ENCODE measurements around the gene ABLIM3.

Gene ABLIM3

GRCh38 chr5:149238540-149238939 lies 97.2 kb downstream of the ABLIM3 start:
- TF ChIP-seq TOX (CRISPR knock-in tag; IDR thresholded peaks at IDR 0.05; ENCODE audit: borderline replicate concordance): no peak
- TF ChIP-seq GLIS3 (CRISPR knock-in tag; IDR thresholded peaks at IDR 0.05): no peak
- no peak for TF ChIP-seq TCF4 (CRISPR knock-in tag; IDR thresholded peaks at IDR 0.05; ENCODE audit: borderline replicate concordance)
- TF ChIP-seq ZFP3 (CRISPR knock-in tag; IDR thresholded peaks at IDR 0.05): no peak
- no peak for TF ChIP-seq BACH2 (CRISPR knock-in tag; IDR thresholded peaks at IDR 0.05; ENCODE audit: borderline replicate concordance)
- TF ChIP-seq PPARA (CRISPR knock-in tag; IDR thresholded peaks at IDR 0.05; ENCODE audit: borderline replicate concordance): no peak
- no peak for TF ChIP-seq CREB5 (CRISPR knock-in tag; IDR thresholded peaks at IDR 0.05; ENCODE audit: low read depth)
- TF ChIP-seq RARB (CRISPR knock-in tag; IDR thresholded peaks at IDR 0.05): no peak
- TF ChIP-seq ESRRG (CRISPR knock-in tag; IDR thresholded peaks at IDR 0.05): no peak
- TF ChIP-seq POU6F1 (CRISPR knock-in tag; IDR thresholded peaks at IDR 0.05; ENCODE audit: borderline replicate concordance, low read depth): no peak
- ATAC-seq: 0 out of 3 replicates have a peak, but pooled peaks have one; percentile 37

- TF ChIP-seq POU6F1 (CRISPR knock-in tag; IDR thresholded peaks at IDR 0.05; ENCODE audit: borderline replicate concordance, low read depth) (no peak), CSDC2 (CRISPR knock-in tag; IDR thresholded peaks at IDR 0.05) (no peak)
- ATAC-seq: no peak
These were observed 98.6 kb downstream of the ABLIM3 start for GRCh38 chr5:149239917-149240316.

- no peak for TF ChIP-seq RARB (CRISPR knock-in tag; IDR thresholded peaks at IDR 0.05)
- no peak for TF ChIP-seq ISL1 (CRISPR knock-in tag; IDR thresholded peaks at IDR 0.05)
- no peak for TF ChIP-seq CSDC2 (CRISPR knock-in tag; IDR thresholded peaks at IDR 0.05)
- TF ChIP-seq POU6F1 (CRISPR knock-in tag; IDR thresholded peaks at IDR 0.05; ENCODE audit: borderline replicate concordance, low read depth): no peak
- TF ChIP-seq CSRNP3 (CRISPR knock-in tag; IDR thresholded peaks at IDR 0.05): no peak
- TF ChIP-seq ESRRG (CRISPR knock-in tag; IDR thresholded peaks at IDR 0.05): no peak
- no peak for TF ChIP-seq ZNF565 (CRISPR knock-in tag; conservative IDR thresholded peaks at IDR 0.05; ENCODE audit: low read depth)
- no peak for TF ChIP-seq PPARA (CRISPR knock-in tag; IDR thresholded peaks at IDR 0.05; ENCODE audit: borderline replicate concordance)
- no peak for TF ChIP-seq ARNTL (CRISPR knock-in tag; IDR thresholded peaks at IDR 0.05; ENCODE audit: borderline replicate concordance, low read depth)
- TF ChIP-seq CREB5 (CRISPR knock-in tag; IDR thresholded peaks at IDR 0.05; ENCODE audit: low read depth): no peak
- TF ChIP-seq OSR1 (CRISPR knock-in tag; IDR thresholded peaks at IDR 0.05): no peak
- TF ChIP-seq TSHZ2 (CRISPR knock-in tag; IDR thresholded peaks at IDR 0.05): no peak
- TF ChIP-seq SNAI2 (CRISPR knock-in tag; IDR thresholded peaks at IDR 0.05): no peak
- no peak for TF ChIP-seq PATZ1 (CRISPR knock-in tag; IDR thresholded peaks at IDR 0.05; ENCODE audit: borderline replicate concordance)
- no peak for ATAC-seq
These were observed 99.2 kb downstream of the ABLIM3 start for GRCh38 chr5:149240354-149240998.

Data from SK-N-SH treated with all-trans-retinoic acid at 6 μM for 48 hours (cell line).